ENCODE measurements around the gene MXRA7. TPM values are rescaled to one million over a fixed set of nuclear protein-coding genes. Genes with fewer than 3 reads are reported as not detected.
"Not testable (repeated sequence)": the region's sequence is repeated elsewhere in the genome, so short reads cannot be mapped to it uniquely, and the experiment has no call there.

The MXRA7 gene
- total and polyA plus RNA-seq, 4 donors = 4.8 to 22.1 (median 11.3) TPM

DNA sequence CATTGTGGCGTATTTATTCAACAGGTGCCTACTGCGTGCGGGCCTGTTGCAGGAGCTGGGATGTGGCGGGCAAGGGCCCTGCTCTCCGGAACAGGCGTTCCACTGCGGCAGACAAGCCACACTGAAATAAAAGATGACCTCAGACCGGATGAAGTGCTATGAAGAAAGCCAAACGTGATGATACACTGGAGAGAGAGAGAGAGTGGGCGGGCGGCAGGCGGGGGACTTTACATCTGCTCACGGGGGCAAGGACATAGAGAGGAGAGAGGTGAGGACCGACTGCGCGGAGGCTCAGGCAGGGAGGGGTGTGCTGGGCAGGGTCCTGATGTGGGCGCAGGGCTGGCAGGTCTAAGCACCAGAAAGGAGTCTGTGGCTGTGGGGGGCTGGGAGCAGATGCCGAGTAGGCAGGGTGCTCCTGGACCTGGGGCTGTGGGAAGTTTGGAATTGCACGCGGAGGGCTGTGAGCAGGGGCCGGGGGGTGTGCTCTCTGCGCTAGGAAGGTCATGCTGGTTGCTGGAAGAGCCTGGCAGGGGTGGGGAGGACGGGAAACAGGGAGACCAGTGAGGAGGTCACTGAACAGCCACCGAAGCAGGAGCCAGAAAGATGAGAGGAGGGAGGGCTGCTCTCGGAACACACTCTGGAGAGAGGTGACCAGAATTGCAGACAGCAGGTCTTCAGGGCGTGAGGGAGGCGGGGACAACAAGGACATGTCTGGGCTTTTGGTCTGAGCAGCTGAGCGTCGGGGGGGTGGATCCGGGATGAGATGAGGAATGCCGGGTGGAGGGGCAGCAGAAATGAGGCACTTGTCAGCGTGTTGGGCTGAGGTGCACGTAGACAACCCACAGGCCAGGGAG is 9.9 kb downstream of the MXRA7 start:
- peaks cover 0 to 2% (median 0%) of the 10 kb centered on the region in 4 donors for H3K4me1 ChIP-seq (ENCODE audit: control insufficient read depth in 4 of 4, insufficient read depth in 4 of 4, low read length in 3 of 4)
- H3K27me3 ChIP-seq (ENCODE audit: control insufficient read depth in 4 of 4, insufficient read depth in 4 of 4, low read length in 3 of 4) = no peaks in the 10 kb centered on the region
- no peak overlapping the region for H3K4me3 ChIP-seq (ENCODE audit: low read depth in 1 of 3, low read length in 3 of 3)
- H3K27ac ChIP-seq (ENCODE audit: low read depth in 1 of 2, low read length in 2 of 2) = peak overlapping the region; percentile 49 to 80
- no peaks in the 10 kb centered on the region for H3K36me3 ChIP-seq (ENCODE audit: control insufficient read depth in 4 of 4, insufficient read depth in 3 of 4, low read depth in 1 of 4, low read length in 3 of 4)
- H3K9ac ChIP-seq (ENCODE audit: low read depth in 1 of 2, low read length in 2 of 2) = peak overlapping the region in 1 of 2 donors; percentile 47
- no peak for DNase-seq (ENCODE audit: low spot score)
- H3K9me3 ChIP-seq (ENCODE audit: control insufficient read depth in 4 of 4, low read length in 3 of 4) = no peaks in the 10 kb centered on the region
- WGBS = 66% methylated on average over 33 of the region's 33 CpGs
- TF ChIP-seq RXRA (IDR thresholded peaks at IDR 0.05) (peak in 1 of 2 donors; percentile 24), NR2F2 (IDR thresholded peaks at IDR 0.05) (peak; percentile 39), JUND (IDR thresholded peaks at IDR 0.05) (peak in 1 of 2 donors; percentile 32)
- TF ChIP-seq, protein P1, sequence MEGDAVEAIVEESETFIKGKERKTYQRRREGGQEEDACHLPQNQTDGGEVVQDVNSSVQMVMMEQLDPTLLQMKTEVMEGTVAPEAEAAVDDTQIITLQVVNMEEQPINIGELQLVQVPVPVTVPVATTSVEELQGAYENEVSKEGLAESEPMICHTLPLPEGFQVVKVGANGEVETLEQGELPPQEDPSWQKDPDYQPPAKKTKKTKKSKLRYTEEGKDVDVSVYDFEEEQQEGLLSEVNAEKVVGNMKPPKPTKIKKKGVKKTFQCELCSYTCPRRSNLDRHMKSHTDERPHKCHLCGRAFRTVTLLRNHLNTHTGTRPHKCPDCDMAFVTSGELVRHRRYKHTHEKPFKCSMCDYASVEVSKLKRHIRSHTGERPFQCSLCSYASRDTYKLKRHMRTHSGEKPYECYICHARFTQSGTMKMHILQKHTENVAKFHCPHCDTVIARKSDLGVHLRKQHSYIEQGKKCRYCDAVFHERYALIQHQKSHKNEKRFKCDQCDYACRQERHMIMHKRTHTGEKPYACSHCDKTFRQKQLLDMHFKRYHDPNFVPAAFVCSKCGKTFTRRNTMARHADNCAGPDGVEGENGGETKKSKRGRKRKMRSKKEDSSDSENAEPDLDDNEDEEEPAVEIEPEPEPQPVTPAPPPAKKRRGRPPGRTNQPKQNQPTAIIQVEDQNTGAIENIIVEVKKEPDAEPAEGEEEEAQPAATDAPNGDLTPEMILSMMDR (IDR thresholded peaks at IDR 0.05; ENCODE audit: low read depth, low read length, missing input control) = no peak

DNA sequence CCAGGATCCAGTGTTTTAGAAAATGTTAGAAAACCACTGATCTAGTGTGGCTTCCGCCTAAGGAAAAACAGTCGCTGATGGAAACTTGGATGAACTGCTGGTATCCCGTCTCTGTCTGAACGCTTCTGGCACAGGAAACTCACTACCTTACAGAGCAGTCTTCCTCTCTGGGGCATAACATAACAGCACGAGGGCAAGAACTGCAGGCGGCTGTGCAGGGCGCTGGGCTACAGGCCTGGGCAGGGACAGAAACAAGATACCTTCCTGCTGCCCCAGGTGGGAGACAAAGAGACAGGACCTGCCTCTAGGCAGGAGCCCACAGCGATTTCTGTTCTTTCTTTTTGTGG is 10.5 kb downstream of the MXRA7 start:
- Histone ChIP-seq H3K27me3 (ENCODE audit: control insufficient read depth in 4 of 4, insufficient read depth in 4 of 4, low read length in 3 of 4) (no peaks in the 10 kb centered on the region), H3K27ac (ENCODE audit: low read depth in 1 of 2, low read length in 2 of 2) (peak overlapping the region; percentile 49 to 67), H3K9ac (ENCODE audit: low read depth in 1 of 2, low read length in 2 of 2) (peak overlapping the region in 1 of 2 donors; percentile 47), H3K9me3 (ENCODE audit: control insufficient read depth in 4 of 4, low read length in 3 of 4) (no peaks in the 10 kb centered on the region), H3K36me3 (ENCODE audit: control insufficient read depth in 4 of 4, insufficient read depth in 3 of 4, low read depth in 1 of 4, low read length in 3 of 4) (no peaks in the 10 kb centered on the region), H3K4me3 (ENCODE audit: low read depth in 1 of 3, low read length in 3 of 3) (no peak overlapping the region), H3K4me1 (ENCODE audit: control insufficient read depth in 4 of 4, insufficient read depth in 4 of 4, low read length in 3 of 4) (peaks cover 0 to 5% (median 0%) of the 10 kb centered on the region in 4 donors)
- TF ChIP-seq YY1 (IDR thresholded peaks at IDR 0.05) = no peak
- TF ChIP-seq, protein P1 (IDR thresholded peaks at IDR 0.05; ENCODE audit: low read depth, low read length, missing input control) = no peak
- no peak for TF ChIP-seq FOXA2 (IDR thresholded peaks at IDR 0.05)
- no peak for TF ChIP-seq RAD21 (IDR thresholded peaks at IDR 0.05)
- TF ChIP-seq, protein P2, sequence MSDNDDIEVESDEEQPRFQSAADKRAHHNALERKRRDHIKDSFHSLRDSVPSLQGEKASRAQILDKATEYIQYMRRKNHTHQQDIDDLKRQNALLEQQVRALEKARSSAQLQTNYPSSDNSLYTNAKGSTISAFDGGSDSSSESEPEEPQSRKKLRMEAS (IDR thresholded peaks at IDR 0.05) = no peak
- no peak for TF ChIP-seq NR2F2 (IDR thresholded peaks at IDR 0.05)
- no peak for DNase-seq (ENCODE audit: low spot score)
- WGBS = 79% methylated on average over 8 of the region's 8 CpGs

DNA sequence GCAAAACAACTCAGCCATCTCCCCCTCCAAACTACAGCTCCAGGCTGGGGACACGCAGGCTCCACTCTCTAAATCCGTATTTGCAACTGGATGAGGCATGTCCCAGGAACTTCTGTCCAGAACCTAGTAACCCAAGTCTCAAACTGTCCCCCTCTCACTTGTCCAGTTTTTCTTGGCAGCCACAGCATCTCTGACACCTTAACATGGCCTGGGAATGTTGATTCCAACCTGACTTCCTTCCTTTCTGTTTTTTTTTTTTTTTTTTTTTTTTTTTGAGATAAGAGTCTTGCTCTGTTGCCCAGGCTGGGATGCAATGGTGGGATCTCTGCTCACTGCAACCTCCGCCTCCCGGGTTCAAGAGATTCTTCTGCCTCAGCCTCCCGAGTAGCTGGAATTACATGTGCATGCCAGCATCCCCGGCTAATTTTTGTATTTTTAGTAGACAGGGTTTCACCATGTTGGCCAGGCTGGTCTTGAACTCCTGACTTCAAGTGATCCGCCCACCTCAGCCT is 12.2 kb downstream of the MXRA7 start:
- H3K36me3 ChIP-seq (ENCODE audit: control insufficient read depth in 4 of 4, insufficient read depth in 3 of 4, low read depth in 1 of 4, low read length in 3 of 4); H3K4me1 ChIP-seq (ENCODE audit: control insufficient read depth in 4 of 4, insufficient read depth in 4 of 4, low read length in 3 of 4); H3K4me3 ChIP-seq (ENCODE audit: low read depth in 1 of 3, low read length in 3 of 3); H3K9ac ChIP-seq (ENCODE audit: low read depth in 1 of 2, low read length in 2 of 2); DNase-seq (ENCODE audit: low spot score); H3K27me3 ChIP-seq (ENCODE audit: control insufficient read depth in 4 of 4, insufficient read depth in 4 of 4, low read length in 3 of 4); H3K9me3 ChIP-seq (ENCODE audit: control insufficient read depth in 4 of 4, low read length in 3 of 4): not testable (repeated sequence)
- WGBS = 88% methylated on average over 7 of the region's 7 CpGs
- peak overlapping the region in 1 of 2 donors; percentile 31 for H3K27ac ChIP-seq (ENCODE audit: low read depth in 1 of 2, low read length in 2 of 2)

Measured in liver (tissue), 9 donors.